ENCODE data around the gene AJAP1. TPM values are rescaled to one million over a fixed set of nuclear protein-coding genes. Genes with fewer than 3 reads are reported as not detected.

Gene AJAP1
- total and polyA plus RNA-seq, 7 donors, result 0.04 to 0.95 (median 0.55) TPM; not detected in 1

DNA sequence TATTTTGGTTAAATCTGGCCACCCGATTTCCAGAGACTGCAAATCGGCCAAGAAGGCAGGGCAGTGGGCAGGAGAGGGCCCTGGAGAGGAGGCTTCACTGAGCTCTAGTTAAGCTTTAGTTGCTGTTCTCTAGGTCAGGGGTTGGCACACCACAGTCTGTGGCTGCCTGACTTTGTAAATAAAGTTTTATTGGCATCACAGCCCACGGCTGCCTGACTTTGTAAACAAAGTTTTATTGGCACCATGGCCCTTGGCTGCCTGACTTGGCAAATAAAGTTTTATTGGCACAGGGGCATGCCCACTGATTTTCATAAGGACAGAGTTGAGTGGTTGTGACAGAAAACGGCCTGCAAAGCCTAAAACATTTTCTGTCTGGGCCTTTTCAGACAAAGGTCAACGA, 19.7 kb downstream of the AJAP1 start:
- H3K27ac ChIP-seq, result no peak overlapping the region
- H3K4me3 ChIP-seq, result no peak overlapping the region
- no peak for TF ChIP-seq POLR2A (IDR thresholded peaks at IDR 0.05)
- TF ChIP-seq POLR2AphosphoS5 (IDR thresholded peaks at IDR 0.05), result no peak
- TF ChIP-seq, protein P1, sequence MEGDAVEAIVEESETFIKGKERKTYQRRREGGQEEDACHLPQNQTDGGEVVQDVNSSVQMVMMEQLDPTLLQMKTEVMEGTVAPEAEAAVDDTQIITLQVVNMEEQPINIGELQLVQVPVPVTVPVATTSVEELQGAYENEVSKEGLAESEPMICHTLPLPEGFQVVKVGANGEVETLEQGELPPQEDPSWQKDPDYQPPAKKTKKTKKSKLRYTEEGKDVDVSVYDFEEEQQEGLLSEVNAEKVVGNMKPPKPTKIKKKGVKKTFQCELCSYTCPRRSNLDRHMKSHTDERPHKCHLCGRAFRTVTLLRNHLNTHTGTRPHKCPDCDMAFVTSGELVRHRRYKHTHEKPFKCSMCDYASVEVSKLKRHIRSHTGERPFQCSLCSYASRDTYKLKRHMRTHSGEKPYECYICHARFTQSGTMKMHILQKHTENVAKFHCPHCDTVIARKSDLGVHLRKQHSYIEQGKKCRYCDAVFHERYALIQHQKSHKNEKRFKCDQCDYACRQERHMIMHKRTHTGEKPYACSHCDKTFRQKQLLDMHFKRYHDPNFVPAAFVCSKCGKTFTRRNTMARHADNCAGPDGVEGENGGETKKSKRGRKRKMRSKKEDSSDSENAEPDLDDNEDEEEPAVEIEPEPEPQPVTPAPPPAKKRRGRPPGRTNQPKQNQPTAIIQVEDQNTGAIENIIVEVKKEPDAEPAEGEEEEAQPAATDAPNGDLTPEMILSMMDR (IDR thresholded peaks at IDR 0.05), result no peak
- no peak for TF ChIP-seq EP300 (IDR thresholded peaks at IDR 0.05)
- no peaks in the 10 kb centered on the region for H3K4me1 ChIP-seq
- H3K9me3 ChIP-seq, result peaks cover 0 to 5% (median 0%) of the 10 kb centered on the region in 4 donors
- 53 to 69% methylated on average over 5 of the region's 5 CpGs for WGBS, 2 donors
- no peaks in the 10 kb centered on the region for H3K27me3 ChIP-seq
- intact Hi-C loops (cut with DNase I), result no loop called here
- no peaks in the 10 kb centered on the region for H3K36me3 ChIP-seq
- no peak for DNase-seq

GRCh38 chr1:4674676-4675075, 20.3 kb downstream of the AJAP1 start:
- no peaks in the 10 kb centered on the region for H3K4me1 ChIP-seq
- peaks cover 0 to 8% (median under 1%) of the 10 kb centered on the region in 4 donors for H3K9me3 ChIP-seq
- H3K36me3 ChIP-seq, result no peaks in the 10 kb centered on the region
- WGBS, 2 donors, result 90 to 93% methylated on average over 13 of the region's 13 CpGs
- H3K27me3 ChIP-seq, result no peaks in the 10 kb centered on the region
- TF ChIP-seq POLR2AphosphoS5 (IDR thresholded peaks at IDR 0.05) (no peak), EP300 (IDR thresholded peaks at IDR 0.05) (no peak), POLR2A (IDR thresholded peaks at IDR 0.05) (no peak)
- TF ChIP-seq, protein P1 (IDR thresholded peaks at IDR 0.05), result no peak
- H3K4me3 ChIP-seq, result no peak overlapping the region
- DNase-seq, result no peak
- no peak overlapping the region for H3K27ac ChIP-seq
- intact Hi-C loops (cut with DNase I), result no loop called here

DNA sequence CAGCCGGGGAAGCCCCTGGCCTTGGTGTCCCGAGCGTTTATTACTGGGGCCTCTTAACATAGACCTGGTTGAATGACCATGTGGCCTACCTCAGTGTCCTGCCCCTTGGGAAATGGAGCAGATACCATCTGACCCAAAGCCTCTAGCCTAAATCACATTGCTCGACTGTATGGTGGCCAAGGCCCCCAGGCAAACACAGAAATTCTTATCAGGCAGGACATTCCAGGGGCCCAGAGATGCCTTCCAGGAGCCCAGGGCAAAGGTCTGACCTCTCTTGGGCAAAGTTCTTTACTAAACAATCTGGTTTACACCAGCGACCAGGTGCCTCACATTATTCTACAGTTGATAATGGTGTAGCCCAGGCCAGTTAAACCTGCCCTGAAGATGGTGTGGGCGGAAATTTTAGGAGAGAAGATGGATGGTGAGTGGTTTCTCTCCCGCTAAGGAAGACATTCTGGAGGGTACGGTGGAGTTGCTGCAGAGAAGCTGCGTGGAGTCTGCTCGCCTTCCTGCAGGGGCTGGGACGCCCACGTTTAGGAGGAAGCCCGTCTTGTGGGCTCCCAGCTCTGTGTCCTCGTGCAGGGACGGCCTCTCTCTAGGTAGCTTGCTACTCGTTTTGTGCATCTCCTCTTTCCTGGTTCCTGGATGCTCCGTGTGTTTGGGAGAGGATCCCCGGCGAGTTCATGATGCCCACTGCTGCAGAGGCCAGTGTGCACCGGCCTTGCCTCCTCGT, 21.2 kb downstream of the AJAP1 start:
- H3K4me1 ChIP-seq, result no peaks in the 10 kb centered on the region
- no peak for DNase-seq
- TF ChIP-seq, protein P1 (IDR thresholded peaks at IDR 0.05), result no peak
- TF ChIP-seq EP300 (IDR thresholded peaks at IDR 0.05) (no peak), POLR2AphosphoS5 (IDR thresholded peaks at IDR 0.05) (no peak), POLR2A (IDR thresholded peaks at IDR 0.05) (no peak)
- WGBS, 2 donors, result 81 to 85% methylated on average over 21 of the region's 21 CpGs
- no peak overlapping the region for H3K27ac ChIP-seq
- H3K9me3 ChIP-seq, result peaks cover 0 to 13% (median 6%) of the 10 kb centered on the region in 4 donors
- no peaks in the 10 kb centered on the region for H3K27me3 ChIP-seq
- H3K4me3 ChIP-seq, result no peak overlapping the region
- H3K36me3 ChIP-seq, result no peaks in the 10 kb centered on the region
- intact Hi-C loops (cut with DNase I), result no loop called here

DNA sequence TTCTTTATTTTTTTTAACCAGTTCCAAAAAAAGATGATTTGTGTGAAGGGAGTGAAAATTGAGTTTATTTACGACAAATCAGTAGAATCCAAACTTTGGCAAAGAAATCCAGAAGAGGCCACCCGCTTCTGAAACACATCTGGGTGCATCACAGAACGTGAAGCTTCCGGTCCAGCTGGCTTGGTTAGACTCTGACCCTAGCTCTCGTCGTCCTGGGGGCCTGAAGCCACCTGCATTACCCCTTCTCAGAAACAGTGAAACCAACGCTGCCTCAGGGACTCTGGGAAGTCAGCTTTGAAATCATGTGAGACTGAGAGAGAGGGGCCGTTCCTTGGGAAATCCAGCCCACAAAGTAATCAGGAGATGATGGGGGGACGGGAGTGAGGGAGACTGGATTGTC, 21.8 kb downstream of the AJAP1 start:
- peaks cover 0 to 13% (median 7%) of the 10 kb centered on the region in 4 donors for H3K9me3 ChIP-seq
- no peak overlapping the region for H3K27ac ChIP-seq
- no peak for DNase-seq
- H3K36me3 ChIP-seq, result no peaks in the 10 kb centered on the region
- H3K27me3 ChIP-seq, result no peaks in the 10 kb centered on the region
- no peak overlapping the region for H3K4me3 ChIP-seq
- intact Hi-C loops (cut with DNase I), result no loop called here
- WGBS, 2 donors, result 80 to 82% methylated on average over 9 of the region's 9 CpGs
- no peak for TF ChIP-seq POLR2AphosphoS5 (IDR thresholded peaks at IDR 0.05)
- no peaks in the 10 kb centered on the region for H3K4me1 ChIP-seq

DNA sequence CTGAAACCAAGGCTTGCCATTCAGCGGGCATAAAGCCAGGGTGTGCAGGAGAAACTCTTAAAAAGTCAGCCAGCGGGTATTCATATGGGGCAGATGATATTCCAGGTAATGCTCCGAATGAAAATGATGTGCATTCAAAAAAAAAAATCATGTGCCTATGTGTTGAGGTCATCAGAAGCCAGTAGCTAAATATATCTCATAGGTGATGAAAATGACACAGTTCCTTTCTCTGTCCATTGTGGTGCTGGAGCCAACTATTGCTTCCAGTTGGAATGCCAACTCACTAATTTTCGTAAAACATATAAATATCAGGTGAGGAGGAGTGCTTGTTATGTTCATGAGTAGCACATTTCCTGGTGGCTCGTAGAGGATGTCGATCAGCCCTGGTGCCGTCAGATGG, 23.2 kb downstream of the AJAP1 start:
- H3K4me3 ChIP-seq, result no peak overlapping the region
- no peaks in the 10 kb centered on the region for H3K27me3 ChIP-seq
- TF ChIP-seq, protein P1 (IDR thresholded peaks at IDR 0.05), result no peak
- TF ChIP-seq POLR2A (IDR thresholded peaks at IDR 0.05), result no peak
- no peak for TF ChIP-seq POLR2AphosphoS5 (IDR thresholded peaks at IDR 0.05)
- TF ChIP-seq EP300 (IDR thresholded peaks at IDR 0.05), result no peak
- WGBS, 2 donors, result 84 to 93% methylated on average over 7 of the region's 7 CpGs
- intact Hi-C loops (cut with DNase I), result no loop called here
- no peaks in the 10 kb centered on the region for H3K4me1 ChIP-seq
- no peak for DNase-seq
- no peaks in the 10 kb centered on the region for H3K36me3 ChIP-seq
- H3K9me3 ChIP-seq, result peaks cover 0 to 13% (median 7%) of the 10 kb centered on the region in 4 donors
- no peak overlapping the region for H3K27ac ChIP-seq

Data from sigmoid colon (tissue), 7 donors.